ENCODE measurements around the gene RAP1GAP2.

The RAP1GAP2 gene

DNA sequence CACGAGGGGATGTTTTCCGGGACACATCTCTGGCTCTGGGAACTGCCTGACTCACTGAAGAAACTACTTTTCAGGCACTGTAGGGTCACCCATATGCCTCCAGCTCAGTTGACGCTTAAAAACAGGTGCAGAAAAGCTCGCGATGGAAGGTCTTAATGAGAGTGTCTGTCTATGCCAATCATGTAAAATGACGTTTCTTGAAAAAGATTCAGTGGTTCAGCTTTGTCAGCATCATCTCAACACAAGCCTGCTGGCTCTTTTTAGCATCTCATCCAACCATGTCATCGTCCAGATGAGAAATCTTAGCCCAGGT lies 239.7 kb downstream of the RAP1GAP2 start (continued):
- TF ChIP-seq ZFP41 (tag by site-specific recombination; IDR thresholded peaks at IDR 0.05; ENCODE audit: borderline replicate concordance) = no peak
- TF ChIP-seq ZNF645 (tag by site-specific recombination; IDR thresholded peaks at IDR 0.05) = no peak

DNA sequence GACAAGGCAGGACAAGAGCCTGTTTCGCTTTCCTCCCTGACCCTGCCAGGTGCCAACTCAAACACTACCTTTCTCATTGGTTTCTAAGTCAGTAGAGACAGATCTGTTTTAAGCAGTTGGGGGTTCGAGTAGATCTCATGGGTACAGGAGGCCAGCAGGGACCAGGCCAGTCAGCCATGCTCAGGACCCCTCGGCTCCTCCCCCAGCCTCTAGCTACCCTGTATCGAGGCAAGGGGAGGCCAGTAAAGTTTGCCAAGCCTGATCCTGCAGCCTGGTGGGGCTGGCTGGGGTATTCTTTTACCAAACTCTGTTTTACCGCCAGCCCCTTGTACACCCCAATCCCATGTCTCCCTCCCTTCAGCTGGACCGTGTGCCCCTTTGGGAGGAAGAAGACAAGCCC lies 240.6 kb downstream of the RAP1GAP2 start:
- CTCF ChIA-PET = no interaction called here
- H3K4me1 ChIP-seq (ENCODE audit: control insufficient read depth, insufficient read depth, low read length) = no peaks in the 10 kb centered on the region
- POLR2A ChIA-PET = interaction anchor here (0.6 kb wide), 1 partner anchor 707 kb away, joined by 4 read pairs; no protein-coding TSS in a partner anchor

DNA sequence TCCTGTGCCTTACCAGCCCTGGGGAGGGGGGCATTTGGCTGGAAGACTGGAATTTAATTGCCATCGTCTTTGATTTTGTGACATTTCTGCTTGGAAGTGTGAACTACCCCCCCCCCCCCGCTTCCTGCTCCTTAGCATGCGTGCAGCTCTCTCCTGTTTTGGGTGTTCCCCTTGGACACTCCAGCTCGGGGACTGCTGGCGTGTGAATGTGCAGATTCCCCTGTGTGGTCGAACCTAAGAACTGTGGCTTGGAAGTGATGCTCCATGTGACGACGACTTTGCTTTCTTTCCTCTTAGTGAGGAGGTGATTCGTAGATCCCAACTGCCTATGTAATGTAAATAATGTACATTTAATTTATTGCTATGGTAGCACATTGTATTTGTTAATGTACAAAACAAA lies 241.0 kb downstream of the RAP1GAP2 start:
- Histone ChIP-seq H3K4me3 (ENCODE audit: low read depth, low read length) (no peak overlapping the region), H3K9me3 (ENCODE audit: control insufficient read depth, insufficient read depth, low read depth, low read length) (no peaks in the 10 kb centered on the region), H3K4me1 (ENCODE audit: control insufficient read depth, insufficient read depth, low read length) (no peaks in the 10 kb centered on the region), H3K27ac (ENCODE audit: extremely low read depth, low read depth, low read length) (no peak overlapping the region), H3K36me3 (ENCODE audit: control insufficient read depth in 2 of 2, insufficient read depth in 1 of 2, low read length in 2 of 2) (no peaks in the 10 kb centered on the region)
- ChIA-PET CTCF (no interaction called here), POLR2A (no interaction called here)
- no peak for TF ChIP-seq ZNF266 (tag by site-specific recombination; IDR thresholded peaks at IDR 0.05; ENCODE audit: low read depth)
- no peak for TF ChIP-seq PRDM10 (tag by site-specific recombination; IDR thresholded peaks at IDR 0.05)
- no peak for TF ChIP-seq ZNF621 (tag by site-specific recombination; IDR thresholded peaks at IDR 0.05)
- TF ChIP-seq SETDB1 (IDR thresholded peaks at IDR 0.05; ENCODE audit: insufficient read length, low read length) = no peak
- TF ChIP-seq ZFP3 (tag by site-specific recombination; IDR thresholded peaks at IDR 0.05; ENCODE audit: low read depth) = no peak
- TF ChIP-seq SALL2 (tag by site-specific recombination; IDR thresholded peaks at IDR 0.05; ENCODE audit: borderline replicate concordance) = no peak
- no peak for TF ChIP-seq ZNF148 (tag by site-specific recombination; IDR thresholded peaks at IDR 0.05; ENCODE audit: borderline replicate concordance)
- no peak for TF ChIP-seq GLI4 (tag by site-specific recombination; IDR thresholded peaks at IDR 0.05)

More for the DNA sequence above, 240.6 kb downstream of the RAP1GAP2 start:
- Histone ChIP-seq H3K27ac (ENCODE audit: extremely low read depth, low read depth, low read length) (no peak overlapping the region), H3K4me3 (ENCODE audit: low read depth, low read length) (no peak overlapping the region), H3K36me3 (ENCODE audit: control insufficient read depth in 2 of 2, insufficient read depth in 1 of 2, low read length in 2 of 2) (no peaks in the 10 kb centered on the region), H3K9me3 (ENCODE audit: control insufficient read depth, insufficient read depth, low read depth, low read length) (no peaks in the 10 kb centered on the region)
- TF ChIP-seq BCL6B (tag by site-specific recombination; IDR thresholded peaks at IDR 0.05) (no peak), ZNF202 (tag by site-specific recombination; IDR thresholded peaks at IDR 0.05; ENCODE audit: borderline replicate concordance) (no peak), ZNF621 (tag by site-specific recombination; IDR thresholded peaks at IDR 0.05) (no peak), ZNF555 (tag by site-specific recombination; conservative IDR thresholded peaks at IDR 0.05) (no peak), GLI4 (tag by site-specific recombination; IDR thresholded peaks at IDR 0.05) (no peak), ZNF48 (tag by site-specific recombination; IDR thresholded peaks at IDR 0.05) (no peak), IKZF3 (tag by site-specific recombination; IDR thresholded peaks at IDR 0.05) (no peak), ZNF146 (tag by site-specific recombination; IDR thresholded peaks at IDR 0.05) (no peak), ZFP37 (tag by site-specific recombination; IDR thresholded peaks at IDR 0.05) (no peak)
- TF ChIP-seq, protein P1, sequence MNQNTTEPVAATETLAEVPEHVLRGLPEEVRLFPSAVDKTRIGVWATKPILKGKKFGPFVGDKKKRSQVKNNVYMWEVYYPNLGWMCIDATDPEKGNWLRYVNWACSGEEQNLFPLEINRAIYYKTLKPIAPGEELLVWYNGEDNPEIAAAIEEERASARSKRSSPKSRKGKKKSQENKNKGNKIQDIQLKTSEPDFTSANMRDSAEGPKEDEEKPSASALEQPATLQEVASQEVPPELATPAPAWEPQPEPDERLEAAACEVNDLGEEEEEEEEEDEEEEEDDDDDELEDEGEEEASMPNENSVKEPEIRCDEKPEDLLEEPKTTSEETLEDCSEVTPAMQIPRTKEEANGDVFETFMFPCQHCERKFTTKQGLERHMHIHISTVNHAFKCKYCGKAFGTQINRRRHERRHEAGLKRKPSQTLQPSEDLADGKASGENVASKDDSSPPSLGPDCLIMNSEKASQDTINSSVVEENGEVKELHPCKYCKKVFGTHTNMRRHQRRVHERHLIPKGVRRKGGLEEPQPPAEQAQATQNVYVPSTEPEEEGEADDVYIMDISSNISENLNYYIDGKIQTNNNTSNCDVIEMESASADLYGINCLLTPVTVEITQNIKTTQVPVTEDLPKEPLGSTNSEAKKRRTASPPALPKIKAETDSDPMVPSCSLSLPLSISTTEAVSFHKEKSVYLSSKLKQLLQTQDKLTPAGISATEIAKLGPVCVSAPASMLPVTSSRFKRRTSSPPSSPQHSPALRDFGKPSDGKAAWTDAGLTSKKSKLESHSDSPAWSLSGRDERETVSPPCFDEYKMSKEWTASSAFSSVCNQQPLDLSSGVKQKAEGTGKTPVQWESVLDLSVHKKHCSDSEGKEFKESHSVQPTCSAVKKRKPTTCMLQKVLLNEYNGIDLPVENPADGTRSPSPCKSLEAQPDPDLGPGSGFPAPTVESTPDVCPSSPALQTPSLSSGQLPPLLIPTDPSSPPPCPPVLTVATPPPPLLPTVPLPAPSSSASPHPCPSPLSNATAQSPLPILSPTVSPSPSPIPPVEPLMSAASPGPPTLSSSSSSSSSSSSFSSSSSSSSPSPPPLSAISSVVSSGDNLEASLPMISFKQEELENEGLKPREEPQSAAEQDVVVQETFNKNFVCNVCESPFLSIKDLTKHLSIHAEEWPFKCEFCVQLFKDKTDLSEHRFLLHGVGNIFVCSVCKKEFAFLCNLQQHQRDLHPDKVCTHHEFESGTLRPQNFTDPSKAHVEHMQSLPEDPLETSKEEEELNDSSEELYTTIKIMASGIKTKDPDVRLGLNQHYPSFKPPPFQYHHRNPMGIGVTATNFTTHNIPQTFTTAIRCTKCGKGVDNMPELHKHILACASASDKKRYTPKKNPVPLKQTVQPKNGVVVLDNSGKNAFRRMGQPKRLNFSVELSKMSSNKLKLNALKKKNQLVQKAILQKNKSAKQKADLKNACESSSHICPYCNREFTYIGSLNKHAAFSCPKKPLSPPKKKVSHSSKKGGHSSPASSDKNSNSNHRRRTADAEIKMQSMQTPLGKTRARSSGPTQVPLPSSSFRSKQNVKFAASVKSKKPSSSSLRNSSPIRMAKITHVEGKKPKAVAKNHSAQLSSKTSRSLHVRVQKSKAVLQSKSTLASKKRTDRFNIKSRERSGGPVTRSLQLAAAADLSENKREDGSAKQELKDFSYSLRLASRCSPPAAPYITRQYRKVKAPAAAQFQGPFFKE (tag by site-specific recombination; IDR thresholded peaks at IDR 0.05; ENCODE audit: borderline replicate concordance) = no peak
